ENCODE data around the gene SUMO1.

SUMO1 gene

DNA sequence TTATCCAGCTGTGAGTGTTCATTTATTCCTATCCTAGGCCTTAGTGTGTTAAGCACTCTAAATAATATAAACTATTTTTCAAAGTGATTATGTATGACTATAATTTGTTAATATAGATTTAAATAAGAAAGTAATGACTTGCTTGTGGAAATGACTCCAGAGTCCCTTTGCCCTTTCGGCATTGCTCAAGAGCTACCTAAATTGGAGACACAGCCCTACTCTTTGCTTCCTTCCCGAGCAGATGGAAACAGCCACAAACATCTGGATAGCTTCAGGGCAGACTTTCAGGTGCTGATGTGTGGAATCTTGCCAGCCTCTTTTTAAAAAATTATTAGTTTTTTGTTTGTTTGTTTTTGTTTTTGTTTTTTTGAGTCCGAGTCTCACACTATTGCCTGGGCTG, 44.0 kb downstream of the SUMO1 start:
- DNase-seq = no peak

- no peak for DNase-seq
Observed at GRCh38 chr2:202193881-202194353, 44.5 kb downstream of the SUMO1 start.

DNA sequence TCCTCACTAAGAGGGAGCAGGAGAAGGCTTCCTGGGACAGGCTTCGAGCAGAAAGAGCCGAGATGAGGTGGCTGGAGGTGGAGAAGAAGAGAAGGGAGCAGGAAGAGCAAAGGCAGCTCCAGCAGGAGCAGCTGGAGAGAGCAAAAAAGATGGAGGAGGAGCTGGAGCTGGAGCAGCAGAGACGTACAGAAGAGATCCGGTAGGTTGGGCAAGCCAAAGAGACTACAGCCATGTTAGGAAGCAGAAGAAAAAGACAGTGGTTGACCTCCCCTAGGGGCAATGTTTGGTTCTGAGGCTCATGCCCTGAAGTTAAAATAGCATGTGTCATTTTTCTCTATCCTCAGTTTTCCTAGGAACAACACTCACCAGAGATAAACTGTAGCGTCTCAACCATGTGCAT, 45.1 kb downstream of the SUMO1 start:
- DNase-seq = no peak

- DNase-seq = no peak
Observed at GRCh38 chr2:202187570-202187969, 50.8 kb downstream of the SUMO1 start.

DNA sequence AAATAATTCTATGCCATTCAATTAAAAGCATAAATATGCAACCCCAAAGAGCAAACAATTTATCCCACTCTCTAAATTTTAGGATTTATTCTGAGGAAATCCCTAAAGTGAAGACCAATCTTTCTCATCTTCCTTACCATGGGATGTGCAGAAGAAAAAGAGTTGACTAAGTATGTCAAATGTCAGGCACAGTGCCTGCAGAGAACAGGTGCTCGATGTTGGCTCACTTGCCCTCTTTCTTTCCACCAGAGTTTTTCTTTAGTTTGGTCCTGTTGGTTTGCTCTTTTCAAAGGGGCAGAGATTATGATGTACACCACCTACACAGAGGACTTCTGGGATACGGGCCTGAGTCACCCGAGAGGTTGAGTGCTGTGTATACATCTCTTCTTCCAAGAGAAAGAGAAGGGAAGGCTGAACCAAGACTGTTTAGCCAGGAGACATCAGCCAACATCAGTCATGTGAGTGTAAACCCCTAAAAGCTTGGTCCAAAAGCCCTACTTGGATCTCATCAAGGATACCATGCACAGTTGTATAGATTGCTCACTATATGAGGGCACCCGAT, 51.7 kb downstream of the SUMO1 start:
- DNase-seq = no peak

DNA sequence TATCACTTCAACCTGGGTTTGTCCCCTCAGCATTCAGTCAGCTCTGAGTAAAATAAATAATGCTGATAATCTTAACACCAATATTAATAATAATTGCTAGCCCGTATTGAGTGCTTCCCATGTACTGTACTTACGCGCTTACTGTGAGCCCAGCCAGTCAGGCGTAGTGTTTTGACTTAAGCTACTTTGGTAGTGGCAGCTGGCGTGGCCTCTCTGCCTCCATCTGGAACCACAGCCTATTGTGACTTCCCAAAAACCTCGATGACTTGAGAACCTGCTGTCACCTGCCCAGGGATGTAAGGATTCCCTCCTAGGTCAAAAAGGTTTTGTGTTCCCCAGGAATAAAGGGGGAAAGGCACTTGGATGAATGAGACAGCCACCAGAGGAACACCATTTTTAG, 53.2 kb downstream of the SUMO1 start:
- DNase-seq = no peak

DNA sequence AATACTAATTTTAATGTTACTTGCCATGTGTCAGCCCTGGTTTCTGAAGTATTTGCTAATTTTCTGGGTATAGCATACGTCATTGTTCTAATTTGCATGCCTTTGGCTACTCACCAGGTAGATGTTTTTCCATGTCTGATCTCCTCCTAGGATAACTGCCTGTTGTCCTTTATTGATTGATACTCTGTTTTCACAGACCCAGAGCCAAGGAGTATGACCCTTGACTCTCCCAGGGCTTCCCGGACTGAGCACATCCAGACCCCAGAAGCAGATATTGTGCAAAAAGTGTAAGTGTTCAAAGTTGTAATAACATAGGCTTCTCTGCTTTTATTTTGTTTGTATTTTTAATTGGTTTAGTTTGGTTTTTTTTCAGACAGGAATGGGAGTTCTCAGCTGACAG, 53.8 kb downstream of the SUMO1 start:
- DNase-seq = no peak

- DNase-seq = no peak
Observed at GRCh38 chr2:202178346-202178958, 59.9 kb downstream of the SUMO1 start.

- no peak for DNase-seq
Observed at GRCh38 chr2:202172439-202173211, 65.8 kb downstream of the SUMO1 start.

- no peak for DNase-seq
Observed at GRCh38 chr2:202171241-202171825, 67.1 kb downstream of the SUMO1 start.

- no peak for DNase-seq
Observed at GRCh38 chr2:202169832-202170424, 68.5 kb downstream of the SUMO1 start.

- no peak for DNase-seq
Observed at GRCh38 chr2:202169131-202169530, 69.3 kb downstream of the SUMO1 start.

DNA sequence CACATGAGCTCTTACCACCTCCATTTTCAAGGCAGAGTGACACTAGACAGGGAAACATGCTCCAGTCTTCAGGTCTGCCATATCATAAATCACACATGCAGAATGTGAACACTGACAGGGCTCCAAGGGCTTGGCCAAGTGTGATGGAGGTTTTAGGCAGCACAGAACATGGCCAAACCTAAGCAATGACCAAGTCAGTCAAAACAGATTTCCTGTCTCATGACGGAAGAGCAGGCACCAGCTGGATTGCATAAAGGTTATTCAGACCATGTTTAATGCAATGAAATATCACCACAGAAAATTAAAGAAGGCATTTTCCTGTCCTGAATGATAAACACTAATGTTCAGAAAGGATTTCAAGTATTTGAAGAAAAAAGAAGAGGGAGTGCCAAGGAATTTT, 72.5 kb downstream of the SUMO1 start:
- no peak for DNase-seq

GRCh38 chr2:202165208-202165607, 73.2 kb downstream of the SUMO1 start:
- DNase-seq = no peak

- no peak for DNase-seq
Observed at GRCh38 chr2:202164411-202164810, 74.0 kb downstream of the SUMO1 start.

- no peak for DNase-seq
Observed at GRCh38 chr2:202161151-202161835, 77.1 kb downstream of the SUMO1 start.

DNA sequence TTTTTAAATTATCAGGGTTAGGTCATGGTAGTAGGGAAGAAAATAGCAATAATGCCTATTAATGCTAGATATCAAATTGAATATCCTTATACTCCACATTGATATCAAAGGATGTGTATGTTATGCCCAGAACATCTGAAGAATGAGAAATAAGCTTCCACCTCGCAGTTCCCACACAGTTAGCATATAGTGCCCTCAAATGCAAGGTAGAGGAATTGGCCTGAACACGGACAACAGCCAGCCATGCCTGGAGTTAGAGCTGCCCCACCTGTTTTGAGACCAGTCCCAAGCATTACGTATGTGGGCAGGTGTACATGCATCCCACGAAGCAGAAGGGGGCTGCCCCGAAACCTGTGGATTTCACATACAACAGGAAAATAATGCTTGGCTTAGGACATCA, 79.6 kb downstream of the SUMO1 start:
- DNase-seq = no peak

DNA sequence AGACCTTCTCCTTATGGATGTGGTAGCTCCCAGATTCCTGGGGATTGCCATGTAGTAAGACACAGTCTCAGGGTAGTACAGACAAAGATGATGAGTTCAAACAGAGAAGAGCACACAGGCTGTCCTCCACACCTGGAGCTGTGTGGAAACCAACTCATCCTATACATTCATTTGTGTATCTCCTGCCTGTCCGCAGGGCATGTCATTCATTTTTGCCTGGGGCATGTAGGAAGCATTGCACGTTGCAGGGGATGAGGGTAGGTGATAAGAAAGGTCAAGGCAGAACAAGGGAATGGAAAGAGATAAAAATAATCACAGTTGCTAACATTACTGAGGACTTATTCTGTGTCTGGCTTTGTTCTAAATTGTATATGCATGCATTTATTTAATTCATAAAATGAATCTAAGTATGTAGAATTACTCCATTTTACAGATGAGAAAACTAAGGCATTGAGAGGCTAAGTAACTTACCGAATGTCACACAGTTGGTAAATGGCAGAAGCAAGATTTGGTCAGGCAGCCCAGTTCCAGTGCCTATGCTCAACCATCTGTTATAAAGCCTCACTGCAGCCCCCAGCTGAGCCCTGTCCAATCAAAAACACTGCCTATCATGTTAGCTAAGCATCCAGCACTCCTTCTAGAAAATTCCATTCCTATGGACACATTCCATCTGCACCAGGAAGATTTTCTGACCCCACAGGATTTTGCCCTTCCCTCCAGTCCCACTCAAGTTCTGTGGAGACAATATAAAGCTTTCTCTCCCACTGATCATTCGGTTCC, 81.0 kb downstream of the SUMO1 start:
- DNase-seq = no peak
